HG03095 (cell line): ENCODE data around the gene TXN2.
A peak's percentile ranks its signal among the peaks of the same experiment; 100 is the strongest.
"Not testable (repeated sequence)": the region's sequence is repeated elsewhere in the genome, so short reads cannot be mapped to it uniquely, and the experiment has no call there.

Source experiments
- ATAC-seq: cut with Tn5 transposase; IDR thresholded peaks from one replicate; pipeline ENCODE4 v1.9.1; 2021; ENCODE audit warnings: moderate library complexity; ENCODE audit not compliant: unreplicated experiment

Gene TXN2

GRCh38 chr22:36481393-36482168, at the start of gene TXN2:
Gene TXN2, minus strand, starts transcription at chr22:36481640. Its CDS starts 803 bp downstream, at chr22:36480837.
- peak; percentile 69 for ATAC-seq

- peak; percentile 88 for ATAC-seq
Observed at GRCh38 chr22:36528795-36529751, 47.6 kb upstream of the TXN2 start, which contains the start of gene EIF3D. Gene EIF3D, minus strand, starts transcription at chr22:36529166. Its CDS starts 3,045 bp downstream, at chr22:36526121.

DNA sequence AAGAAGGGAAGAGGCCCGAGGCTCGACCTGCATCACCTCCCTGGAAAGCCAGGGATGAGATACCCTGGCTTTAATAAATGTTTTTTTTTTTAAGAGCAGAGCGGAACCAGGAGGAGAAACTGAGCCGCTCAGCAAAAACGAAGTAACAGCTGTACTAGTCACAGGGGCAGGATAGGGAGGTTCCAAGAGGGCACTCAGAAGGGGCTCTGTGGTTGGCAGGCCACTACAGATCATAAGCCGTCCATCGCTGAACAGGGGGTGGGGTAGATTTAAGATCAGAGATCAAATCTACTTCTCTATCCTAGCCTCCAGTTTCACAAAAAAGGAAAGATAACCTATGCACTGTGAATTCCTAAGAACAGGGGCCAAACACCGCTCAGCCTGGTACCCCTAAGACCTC, 46.9 kb upstream of the TXN2 start:
- no peak for ATAC-seq

DNA sequence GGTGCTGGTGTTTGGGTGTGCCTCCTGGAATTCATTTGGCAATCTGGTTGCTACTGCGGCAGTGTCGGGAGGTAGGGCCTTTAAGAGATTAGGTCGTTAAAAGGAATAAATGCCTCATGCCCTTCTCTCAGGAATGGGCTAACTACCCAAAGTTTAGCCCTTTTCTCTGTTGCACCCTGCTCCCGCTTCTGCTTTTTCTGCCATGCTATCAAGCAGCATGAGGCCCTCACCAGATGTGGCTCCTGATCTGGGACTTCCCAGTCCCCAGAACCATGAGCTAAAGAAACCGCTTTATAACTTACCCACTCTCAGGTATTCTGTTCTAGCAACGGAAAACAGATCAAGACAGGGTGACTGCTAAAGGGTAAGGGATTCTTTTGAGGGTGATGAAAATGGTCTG, 41.2 kb upstream of the TXN2 start:
- ATAC-seq = no peak

- ATAC-seq = no peak
Observed at GRCh38 chr22:36520423-36520822, 39.0 kb upstream of the TXN2 start.

- not testable (repeated sequence) for ATAC-seq
Observed at GRCh38 chr22:36519906-36520305, 38.5 kb upstream of the TXN2 start.

- ATAC-seq = no peak
Observed at GRCh38 chr22:36514766-36515165, 33.3 kb upstream of the TXN2 start.

- no peak for ATAC-seq
Observed at GRCh38 chr22:36512991-36513390, 31.6 kb upstream of the TXN2 start.

DNA sequence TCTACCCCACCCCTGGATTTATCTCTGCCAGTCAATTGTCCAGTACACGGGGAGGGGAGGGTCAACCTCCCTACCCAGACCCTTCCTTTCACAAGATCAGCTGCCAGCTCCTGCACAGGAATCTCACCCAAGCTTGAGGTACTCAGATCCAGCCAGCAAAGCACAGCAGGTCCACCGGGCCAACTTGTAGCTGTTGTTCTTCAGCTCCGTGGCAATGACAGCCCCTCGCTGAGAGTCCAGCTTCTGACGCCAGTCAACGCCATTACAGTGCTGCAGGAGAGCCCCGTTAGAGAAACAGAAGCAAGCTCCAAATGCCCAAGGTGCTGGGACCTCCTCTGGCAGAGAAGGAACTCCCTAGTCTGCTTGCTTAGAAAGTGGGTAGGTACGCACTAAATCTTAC, 30.9 kb upstream of the TXN2 start:
- ATAC-seq = no peak

GRCh38 chr22:36510966-36511881, 29.8 kb upstream of the TXN2 start:
- no peak for ATAC-seq

GRCh38 chr22:36510384-36510783, 28.9 kb upstream of the TXN2 start:
- ATAC-seq = no peak

GRCh38 chr22:36507518-36508010, 26.1 kb upstream of the TXN2 start:
- ATAC-seq = no peak

- no peak for ATAC-seq
Observed at GRCh38 chr22:36506637-36507517, 25.4 kb upstream of the TXN2 start, which contains the start of gene FOXRED2. Gene FOXRED2, minus strand, starts transcription at chr22:36507040. Its CDS starts 618 bp downstream, at chr22:36506422.

DNA sequence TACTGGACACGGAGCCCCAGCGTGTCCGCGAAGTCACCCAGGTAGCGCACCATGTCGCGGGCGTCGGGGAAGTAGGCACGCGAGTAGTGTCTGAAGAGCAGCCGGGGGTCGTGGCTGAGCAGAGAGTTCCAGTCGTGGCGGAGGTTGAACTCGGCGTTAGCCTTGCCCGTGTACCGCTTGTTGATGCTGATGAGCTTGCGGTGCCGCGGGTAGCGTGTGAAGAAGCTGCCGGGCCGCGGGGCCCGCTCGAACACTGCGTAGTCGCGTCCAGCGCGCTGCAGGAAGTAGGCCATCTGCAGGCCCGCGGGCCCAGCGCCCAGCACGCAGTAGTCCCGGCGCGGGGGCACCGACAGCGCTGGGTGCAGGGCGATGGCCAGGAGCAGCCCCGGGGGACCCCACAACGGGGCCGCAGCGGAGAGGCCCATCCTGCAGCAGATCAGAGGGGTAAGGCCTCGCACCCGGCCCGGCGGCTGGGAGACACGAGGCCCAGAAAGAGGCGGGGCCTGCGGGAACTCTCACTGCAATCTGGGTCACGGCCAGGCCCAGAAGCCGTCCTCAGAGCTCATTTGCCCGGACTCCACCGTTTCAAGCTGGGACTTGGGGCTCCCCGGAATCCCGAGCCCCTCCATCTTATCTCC, 24.7 kb upstream of the TXN2 start:
- ATAC-seq = no peak

GRCh38 chr22:36497910-36498665, 16.6 kb upstream of the TXN2 start:
- ATAC-seq = no peak

GRCh38 chr22:36493690-36494110, 12.3 kb upstream of the TXN2 start:
- no peak for ATAC-seq

DNA sequence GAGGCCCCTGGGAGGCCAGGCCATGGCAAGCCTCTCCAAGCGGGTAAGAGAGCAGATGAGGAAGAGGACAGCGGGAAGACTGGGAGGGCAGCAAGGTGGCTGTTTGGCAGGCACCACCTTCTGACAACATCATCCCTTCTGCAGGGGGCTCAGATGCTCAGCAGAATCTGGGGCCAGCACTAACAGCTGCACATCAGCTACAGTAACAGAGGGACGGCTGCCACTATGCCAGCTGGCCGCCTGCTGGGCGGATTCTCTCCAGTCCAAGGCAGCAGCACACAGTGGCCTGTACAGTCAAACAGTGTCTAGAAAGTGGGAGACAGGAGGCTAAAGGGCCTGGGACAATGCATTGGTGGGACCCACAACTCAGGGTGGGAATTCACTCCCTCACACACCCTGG, 10.7 kb upstream of the TXN2 start:
- no peak for ATAC-seq

GRCh38 chr22:36491155-36491554, 9.7 kb upstream of the TXN2 start:
- ATAC-seq = no peak
